H1 (cell line): ENCODE results near the gene UQCR10. TPM values are rescaled to one million over a fixed set of nuclear protein-coding genes. Genes with fewer than 3 reads are reported as not detected.

Source experiments
- KDM5A ChIP-seq: fragments of 200-600 bp; IDR thresholded peaks from 2 replicates; pipeline ENCODE4 v1.7.1; 2012; ENCODE audit warnings: mild to moderate bottlenecking, low read length, inconsistent platforms, mixed read lengths
- polyA plus RNA-seq, 7 experiments: library from polyadenylated mRNA; depleted of rRNA in 3 of 7; stranded (reverse) in 5 of 7; unstranded in 2 of 7; fragments of >200 nt in 5 of 7; fragments of 200-250 nt in 2 of 7; gene quantifications; 1 replicate in 5 of 7; 2 replicates in 1 of 7; 4 replicates in 1 of 7; pipeline versions ENCODE4 v1.2.1 to v1.2.3, GENCODE V29; 2011 to 2013; ENCODE audit warnings: missing spikeins in 2 of 7, mixed read lengths in 2 of 7
- total RNA-seq: library from RNA; stranded (reverse); fragmentation: NEBNext Ultra II Directional; extraction: Animal tissue kit (Norgen Biotek cat#: 25700); gene quantifications from 2 replicates; pipeline ENCODE4 v1.2.1, GENCODE V29; 2021

The UQCR10 gene
- total and polyA plus RNA-seq, 2 of the 8 experiments (the other 6 are each of a cell fraction or from before 2014, with no cell fraction given) = 102 to 260 TPM

- TF ChIP-seq KDM5A = no peak
Observed at GRCh38 chr22:29780748-29781676, 13.8 kb downstream of the UQCR10 start (continued).
